Measurements from ENCODE around the gene PRKCG. TPM values are rescaled to one million over a fixed set of nuclear protein-coding genes. Genes with fewer than 3 reads are reported as not detected.

Gene PRKCG
- total RNA-seq, 4 donors from 2014 or later: not detected

GRCh38 chr19:53865918-53866864, 15.8 kb upstream of the PRKCG start:
- H3K9me3 ChIP-seq: no peaks in the 10 kb centered on the region
- H3K4me3 ChIP-seq: peak overlapping the region; percentile 51 to 99
- peaks cover 0 to 9% of the 10 kb centered on the region in 2 donors for H3K36me3 ChIP-seq
- 0 to 3% methylated on average over 8 to 10 of the region's 50 CpGs for WGBS, 2 donors (ENCODE audit: low coverage in 1 of 2)
- peak; percentile 55 for ATAC-seq
- H3K27me3 ChIP-seq: no peaks in the 10 kb centered on the region
- peaks cover 0 to 43% (median 29%) of the 10 kb centered on the region in 3 donors for H3K4me1 ChIP-seq
- H3K27ac ChIP-seq: peak overlapping the region; percentile 81 to 98 (median 96)
- TF ChIP-seq POLR2A (IDR thresholded peaks at IDR 0.05) (peak; percentile 33 to 41), POLR2AphosphoS5 (IDR thresholded peaks at IDR 0.05) (peak; percentile 36), EP300 (IDR thresholded peaks at IDR 0.05) (no peak), CTCF (IDR thresholded peaks at IDR 0.05) (peak in 2 of 4 experiments; percentile 5 to 23)

GRCh38 chr19:53866865-53867224, 15.2 kb upstream of the PRKCG start:
- Histone ChIP-seq H3K36me3 (peaks cover 0 to 14% of the 10 kb centered on the region in 2 donors), H3K27ac (peak overlapping the region; percentile 81 to 98 (median 96)), H3K4me3 (peak overlapping the region; percentile 51 to 99), H3K9me3 (no peaks in the 10 kb centered on the region), H3K27me3 (no peaks in the 10 kb centered on the region), H3K4me1 (peaks cover 0 to 49% (median 33%) of the 10 kb centered on the region in 3 donors)
- WGBS, 2 donors (ENCODE audit: low coverage in 1 of 2): 0 to 4% methylated on average over 2 to 4 of the region's 14 CpGs
- TF ChIP-seq CTCF (IDR thresholded peaks at IDR 0.05): no peak
- no peak for TF ChIP-seq POLR2AphosphoS5 (IDR thresholded peaks at IDR 0.05)
- no peak for TF ChIP-seq POLR2A (IDR thresholded peaks at IDR 0.05)
- TF ChIP-seq EP300 (IDR thresholded peaks at IDR 0.05): no peak
- ATAC-seq: no peak

GRCh38 chr19:53867225-53868090, 14.5 kb upstream of the PRKCG start, which contains the start of gene MYADM:
Gene MYADM (plus strand): TSS chr19:53867883. CDS start chr19:53873530, 5,647 bp downstream.
- Histone ChIP-seq H3K27ac (peak within 1 kb of the TSS; percentile 81 to 98 (median 96)), H3K4me1 (peaks cover 0 to 56% (median 40%) of the 10 kb centered on the region in 3 donors), H3K4me3 (peak within 1 kb of the TSS; percentile 51 to 99), H3K9me3 (no peaks in the 10 kb centered on the region), H3K36me3 (peaks cover 0 to 21% of the 10 kb centered on the region in 2 donors), H3K27me3 (no peaks in the 10 kb centered on the region)
- peak; percentile 85 for ATAC-seq
- WGBS, 2 donors (ENCODE audit: low coverage in 1 of 2): 2% methylated on average over 14 of the region's 37 CpGs; no CpG with 5 or more reads in 1 of the 2 donors
- TF ChIP-seq CTCF (IDR thresholded peaks at IDR 0.05) (no peak), EP300 (IDR thresholded peaks at IDR 0.05) (no peak), POLR2A (IDR thresholded peaks at IDR 0.05) (peak; percentile 87 to 89), POLR2AphosphoS5 (IDR thresholded peaks at IDR 0.05) (peak; percentile 95)

GRCh38 chr19:53868091-53868891, 13.7 kb upstream of the PRKCG start:
- ATAC-seq: peak; percentile 10
- no peaks in the 10 kb centered on the region for H3K9me3 ChIP-seq
- WGBS, 2 donors (ENCODE audit: low coverage in 1 of 2): 0 to 1% methylated on average over 3 to 10 of the region's 37 CpGs
- TF ChIP-seq POLR2AphosphoS5 (IDR thresholded peaks at IDR 0.05) (no peak), CTCF (IDR thresholded peaks at IDR 0.05) (no peak), POLR2A (IDR thresholded peaks at IDR 0.05) (no peak), EP300 (IDR thresholded peaks at IDR 0.05) (no peak)
- H3K27ac ChIP-seq: peak overlapping the region; percentile 70 to 98 (median 96)
- H3K27me3 ChIP-seq: no peaks in the 10 kb centered on the region
- H3K36me3 ChIP-seq: peaks cover 0 to 29% of the 10 kb centered on the region in 2 donors
- H3K4me1 ChIP-seq: peaks cover 0 to 64% (median 46%) of the 10 kb centered on the region in 3 donors
- peak overlapping the region; percentile 51 to 99 for H3K4me3 ChIP-seq
